IPS-20b (cell line): ENCODE results near the gene FAM221B.

ENCODE experiments used
- H3K27ac ChIP-seq: one replicate; pipeline ENCODE4 v1.5.1; 2013; ENCODE audit warnings: low read length
- H3K27me3 ChIP-seq: 2 replicates; pipeline ENCODE4 v1.6.1; 2013; ENCODE audit warnings: mild to moderate bottlenecking, low read length, inconsistent platforms; ENCODE audit not compliant: insufficient read depth
- H3K36me3 ChIP-seq: 2 replicates; pipeline ENCODE4 v1.6.1; 2013; ENCODE audit warnings: low read depth, mild to moderate bottlenecking, inconsistent platforms, low read length, moderate library complexity; ENCODE audit not compliant: insufficient read depth
- H3K4me1 ChIP-seq: 2 replicates; pipeline ENCODE4 v1.6.1; 2013; ENCODE audit warnings: mild to moderate bottlenecking, control low read depth, inconsistent platforms, low read length, moderate library complexity; ENCODE audit not compliant: insufficient read depth
- H3K4me3 ChIP-seq: 2 replicates; pipeline ENCODE4 v1.5.1; 2013; ENCODE audit warnings: mild to moderate bottlenecking, low read length, inconsistent platforms
- H3K9ac ChIP-seq: 2 replicates; pipeline ENCODE4 v1.6.1; 2013; ENCODE audit warnings: low read depth, mild to moderate bottlenecking, inconsistent platforms, low read length, moderate library complexity
- H3K9me3 ChIP-seq: 2 replicates; pipeline ENCODE4 v1.6.1; 2013; ENCODE audit warnings: mild to moderate bottlenecking, low read depth, low read length, inconsistent platforms; ENCODE audit not compliant: insufficient read depth

FAM221B gene

GRCh38 chr9:35831040-35831439 is 2.5 kb upstream of the FAM221B start:
- H3K27ac ChIP-seq = no peak overlapping the region
- H3K27me3 ChIP-seq = no peaks in the 10 kb centered on the region
- H3K9me3 ChIP-seq = no peaks in the 10 kb centered on the region
- H3K4me3 ChIP-seq = no peak overlapping the region
- H3K36me3 ChIP-seq = no peaks in the 10 kb centered on the region
- peaks cover 6% of the 10 kb centered on the region; the same call in 1 of the 2 replicates for H3K4me1 ChIP-seq
- H3K9ac ChIP-seq = no peak overlapping the region

- Histone ChIP-seq H3K4me3 (peak overlapping the region; percentile 75), H3K36me3 (no peaks in the 10 kb centered on the region), H3K4me1 (peaks cover 6% of the 10 kb centered on the region; the same call in 1 of the 2 replicates), H3K27ac (no peak overlapping the region), H3K27me3 (no peaks in the 10 kb centered on the region), H3K9me3 (no peaks in the 10 kb centered on the region), H3K9ac (peak overlapping the region; percentile 61; the same call in 1 of the 2 replicates)
These were observed 1.2 kb upstream of the FAM221B start for GRCh38 chr9:35829764-35830096.

DNA sequence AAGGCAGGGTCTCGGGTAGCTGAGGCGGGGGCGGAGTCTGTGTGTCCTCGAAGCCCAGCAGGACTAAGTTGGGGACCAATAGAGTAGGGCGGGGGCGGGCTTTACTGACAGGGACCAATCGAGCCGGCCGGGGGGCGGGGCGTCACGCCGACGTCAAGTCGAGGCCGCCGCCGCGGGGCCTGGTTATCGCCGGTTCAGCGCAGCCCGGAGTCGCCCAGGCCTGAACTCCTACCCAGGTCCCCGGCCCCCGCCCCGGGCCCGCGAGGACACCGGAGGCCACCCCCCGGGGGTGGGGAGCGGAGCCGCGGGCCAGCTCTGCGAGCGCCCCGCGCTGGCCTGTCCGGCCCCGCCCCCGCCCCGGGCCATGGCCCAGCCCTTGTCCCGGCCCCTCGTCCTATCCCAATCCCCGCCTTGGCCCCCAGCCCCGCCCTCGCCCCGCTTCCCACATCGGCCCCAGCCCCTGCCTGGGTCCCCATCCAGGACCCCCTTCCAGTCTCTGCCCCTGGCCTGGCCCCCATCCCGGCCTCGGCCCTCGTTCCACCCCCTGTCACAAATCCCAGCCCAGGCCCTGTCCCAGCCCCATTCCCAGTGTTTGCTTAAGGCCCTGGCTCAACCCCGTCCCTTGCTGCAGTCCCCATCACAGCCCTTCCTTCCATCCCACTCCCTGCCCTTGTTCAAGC is 692 bp upstream of the FAM221B start, which contains the start of gene TMEM8B:
Gene TMEM8B, plus strand, starts transcription at position 145 of the 680 bp plus-strand sequence. Its CDS starts 220 bp downstream, at position 365.
- Histone ChIP-seq H3K27me3 (no peaks in the 10 kb centered on the region), H3K27ac (no peak within 1 kb of the TSS), H3K4me3 (peak within 1 kb of the TSS; percentile 75), H3K36me3 (no peaks in the 10 kb centered on the region), H3K9me3 (no peaks in the 10 kb centered on the region), H3K4me1 (peaks cover 7% of the 10 kb centered on the region; the same call in 1 of the 2 replicates), H3K9ac (peak within 1 kb of the TSS; percentile 61; the same call in 1 of the 2 replicates)

DNA sequence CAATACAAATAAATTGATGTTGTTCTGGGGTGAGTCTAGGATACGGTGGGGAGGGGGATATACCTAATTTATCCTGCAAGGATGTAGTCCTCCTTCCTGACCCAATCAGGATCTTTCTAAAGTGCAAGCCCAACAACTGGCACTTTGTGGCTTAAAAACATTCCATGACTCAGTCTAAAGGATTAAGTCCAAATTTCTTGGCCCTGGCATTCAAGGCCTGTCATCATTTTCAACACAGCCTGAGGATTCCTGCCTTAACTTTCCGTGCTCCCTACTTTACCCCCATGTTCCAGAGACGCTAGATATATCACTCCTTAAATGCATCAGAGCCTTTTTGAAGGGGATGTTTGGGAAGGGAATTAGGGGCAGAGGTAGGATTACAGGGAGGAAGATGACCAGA is 1.0 kb downstream of the FAM221B start:
- H3K4me3 ChIP-seq = no peak overlapping the region

DNA sequence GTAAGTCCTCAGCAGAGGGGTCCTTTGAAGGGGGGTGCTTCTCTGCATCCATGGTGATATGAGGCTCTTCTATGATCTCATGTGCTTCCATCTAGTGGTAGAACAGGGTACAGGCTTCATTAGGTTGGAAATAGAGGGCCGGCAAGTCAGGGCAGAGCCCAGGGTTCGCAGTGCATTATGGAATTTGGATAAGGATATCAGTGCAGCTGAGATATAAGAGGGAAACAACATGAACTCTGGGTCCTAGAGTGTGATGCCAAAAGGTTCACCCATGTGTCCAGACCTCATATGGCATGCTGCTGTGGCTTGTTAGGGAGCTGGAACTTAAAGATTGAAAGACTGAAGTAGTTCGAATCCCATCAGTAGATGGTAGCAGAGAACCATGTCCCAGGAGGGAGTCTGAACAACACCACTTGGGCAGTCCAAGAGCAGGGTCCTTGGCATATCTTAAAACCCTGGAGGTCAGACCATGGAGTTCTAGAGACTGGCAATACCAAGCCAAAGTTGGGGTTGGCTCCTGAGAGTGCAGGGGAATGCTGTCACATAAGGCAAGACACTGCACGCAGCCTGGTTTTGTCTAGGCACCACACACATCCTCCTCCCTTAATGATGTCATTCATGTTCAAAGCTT is 2.3 kb downstream of the FAM221B start:
- Histone ChIP-seq H3K27ac (no peak overlapping the region), H3K36me3 (no peaks in the 10 kb centered on the region), H3K4me3 (no peak overlapping the region), H3K9me3 (no peaks in the 10 kb centered on the region), H3K27me3 (no peaks in the 10 kb centered on the region), H3K9ac (no peak overlapping the region), H3K4me1 (peaks cover 14% of the 10 kb centered on the region; the same call in 1 of the 2 replicates)

More for the DNA sequence above, 1.0 kb downstream of the FAM221B start:
- H3K9ac ChIP-seq = no peak overlapping the region
- H3K27ac ChIP-seq = no peak overlapping the region
- H3K9me3 ChIP-seq = no peaks in the 10 kb centered on the region
- peaks cover 14% of the 10 kb centered on the region; the same call in 1 of the 2 replicates for H3K4me1 ChIP-seq
- no peaks in the 10 kb centered on the region for H3K36me3 ChIP-seq
- no peaks in the 10 kb centered on the region for H3K27me3 ChIP-seq

- Histone ChIP-seq H3K9me3 (no peaks in the 10 kb centered on the region), H3K27me3 (no peaks in the 10 kb centered on the region), H3K9ac (no peak overlapping the region), H3K4me3 (no peak overlapping the region), H3K27ac (no peak overlapping the region), H3K4me1 (peaks cover 8% of the 10 kb centered on the region; the same call in 1 of the 2 replicates), H3K36me3 (no peaks in the 10 kb centered on the region)
These were observed 5.6 kb downstream of the FAM221B start for GRCh38 chr9:35822926-35823325.

DNA sequence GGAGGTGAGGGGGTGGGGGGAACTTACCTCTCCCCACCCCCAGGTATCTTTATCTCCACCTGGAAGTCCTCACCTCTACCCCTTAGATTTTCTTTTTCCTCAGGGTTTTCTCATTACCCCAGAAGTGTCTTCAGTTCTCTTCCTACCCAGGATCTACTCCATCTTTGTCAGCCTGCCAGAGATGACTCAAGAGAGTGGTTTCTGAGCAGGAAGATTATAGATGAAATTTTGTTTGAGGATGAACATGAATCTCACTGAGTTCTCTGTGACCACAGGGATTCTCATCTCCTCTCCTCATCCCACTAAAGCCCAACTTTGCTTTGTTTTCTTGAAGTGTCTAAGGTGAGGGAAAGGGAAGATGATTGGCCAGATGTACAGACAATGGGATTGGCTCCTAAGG is 8.5 kb downstream of the FAM221B start:
- H3K36me3 ChIP-seq = no peaks in the 10 kb centered on the region
- H3K27me3 ChIP-seq = no peaks in the 10 kb centered on the region
- H3K27ac ChIP-seq = no peak overlapping the region
- no peaks in the 10 kb centered on the region for H3K9me3 ChIP-seq
- peaks cover 8% of the 10 kb centered on the region; the same call in 1 of the 2 replicates for H3K4me1 ChIP-seq
- no peak overlapping the region for H3K4me3 ChIP-seq
- H3K9ac ChIP-seq = no peak overlapping the region

DNA sequence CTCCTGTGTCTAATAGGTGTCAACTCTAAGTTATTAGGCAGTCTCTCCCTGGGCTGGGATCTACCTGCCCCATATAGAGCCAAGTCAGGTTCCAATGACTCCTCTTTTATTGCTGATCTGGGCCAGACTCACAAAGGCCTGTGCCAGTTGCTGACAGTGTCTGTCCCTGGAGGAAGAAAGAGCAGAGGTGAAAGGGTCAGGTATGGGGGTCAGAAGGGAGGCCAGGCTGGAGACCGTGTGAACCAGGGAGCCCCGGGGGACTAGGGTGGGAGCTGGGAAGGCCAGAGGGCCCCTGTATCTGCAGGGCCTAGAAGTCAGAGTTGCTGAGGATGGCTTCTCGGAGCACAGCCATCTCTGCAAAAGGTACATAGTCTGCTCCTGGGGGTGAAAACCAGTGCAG is 10.2 kb downstream of the FAM221B start:
- Histone ChIP-seq H3K36me3 (no peaks in the 10 kb centered on the region), H3K4me3 (no peak overlapping the region), H3K27me3 (no peaks in the 10 kb centered on the region), H3K27ac (no peak overlapping the region), H3K9ac (no peak overlapping the region), H3K9me3 (no peaks in the 10 kb centered on the region), H3K4me1 (peaks cover 12% of the 10 kb centered on the region; the same call in 1 of the 2 replicates)

GRCh38 chr9:35816708-35817107 is 11.8 kb downstream of the FAM221B start:
- peaks cover 11% of the 10 kb centered on the region; the same call in 1 of the 2 replicates for H3K4me1 ChIP-seq
- H3K27me3 ChIP-seq = no peaks in the 10 kb centered on the region
- no peak overlapping the region for H3K4me3 ChIP-seq
- no peak overlapping the region for H3K9ac ChIP-seq
- H3K27ac ChIP-seq = no peak overlapping the region
- no peaks in the 10 kb centered on the region for H3K9me3 ChIP-seq
- H3K36me3 ChIP-seq = no peaks in the 10 kb centered on the region

DNA sequence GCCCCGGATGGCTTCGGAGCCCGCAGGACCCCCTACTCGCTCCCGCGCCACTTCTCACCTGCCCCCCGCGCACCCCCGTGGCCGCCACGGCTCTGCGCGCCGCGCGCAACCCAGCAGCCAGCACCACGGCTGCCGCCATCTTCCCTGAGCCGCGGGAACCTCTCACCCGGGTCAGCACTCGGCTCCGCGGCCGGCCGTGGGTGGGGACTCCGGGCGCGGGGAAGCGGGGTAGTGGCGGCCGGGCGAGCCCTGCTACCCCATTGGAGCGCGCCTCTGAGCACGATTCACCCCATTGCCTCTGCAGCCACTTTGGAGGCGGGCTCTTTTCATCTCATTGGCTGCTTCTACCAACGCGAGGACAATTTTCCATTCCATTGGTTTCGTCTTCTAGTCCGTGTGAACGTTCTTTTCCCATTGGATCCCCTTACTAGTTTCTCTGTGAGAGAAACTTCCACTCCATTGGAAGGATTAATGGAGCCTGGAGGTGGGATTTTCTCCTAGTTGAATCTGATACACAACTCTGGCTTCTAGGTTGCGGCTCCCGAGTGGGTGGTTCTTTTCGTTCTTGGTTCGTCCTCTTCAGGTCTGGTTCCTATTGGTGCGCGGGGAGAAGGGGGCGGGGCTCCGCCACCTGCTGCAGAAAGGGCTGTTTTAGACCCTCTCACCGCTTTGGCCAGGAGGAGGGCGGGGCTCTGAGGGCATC is 13.5 kb downstream of the FAM221B start, which contains the start of gene HINT2:
Gene HINT2, minus strand, starts transcription at position 202 of the 703 bp plus-strand sequence. Its CDS starts 63 bp downstream, at position 139.
- H3K9me3 ChIP-seq = no peaks in the 10 kb centered on the region
- H3K27ac ChIP-seq = peak within 1 kb of the TSS; percentile 66
- peak within 1 kb of the TSS; percentile 74 for H3K4me3 ChIP-seq
- no peaks in the 10 kb centered on the region for H3K36me3 ChIP-seq
- H3K27me3 ChIP-seq = no peaks in the 10 kb centered on the region
- peaks cover 11% of the 10 kb centered on the region; the same call in 1 of the 2 replicates for H3K4me1 ChIP-seq
- H3K9ac ChIP-seq = peak within 1 kb of the TSS; percentile 89; the same call in 1 of the 2 replicates

- H3K27me3 ChIP-seq = no peaks in the 10 kb centered on the region
- no peaks in the 10 kb centered on the region for H3K9me3 ChIP-seq
- peak overlapping the region; percentile 89; the same call in 1 of the 2 replicates for H3K9ac ChIP-seq
- peak overlapping the region; percentile 40 for H3K27ac ChIP-seq
- peak overlapping the region; percentile 74 for H3K4me3 ChIP-seq
- no peaks in the 10 kb centered on the region; the same call in 1 of the 2 replicates for H3K36me3 ChIP-seq
- H3K4me1 ChIP-seq = peaks cover 11% of the 10 kb centered on the region; the same call in 1 of the 2 replicates
These were observed 14.3 kb downstream of the FAM221B start for GRCh38 chr9:35814106-35814840.
